ENCODE results near the gene UBE2H.
"Not testable (repeated sequence)": the region's sequence is repeated elsewhere in the genome, so short reads cannot be mapped to it uniquely, and the experiment has no call there.

The UBE2H gene

DNA sequence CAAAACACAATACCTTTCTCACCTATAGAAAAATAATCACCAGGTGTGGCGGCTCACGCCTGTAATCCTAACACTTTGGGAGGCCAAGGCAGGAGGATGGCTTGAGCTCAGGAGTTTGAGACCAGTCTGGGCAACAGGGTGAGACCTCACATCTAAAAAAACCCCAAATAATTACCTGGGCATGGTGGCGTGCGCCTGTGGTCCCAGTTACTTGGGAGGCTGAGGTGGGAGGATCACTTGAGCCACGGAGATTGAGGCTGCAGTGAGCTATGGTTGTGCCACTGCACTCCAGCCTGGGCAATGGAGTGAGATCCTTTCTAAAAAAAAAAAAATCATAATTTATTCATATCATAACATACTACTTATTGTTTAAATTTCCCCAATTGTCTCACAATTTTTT, 129.6 kb downstream of the UBE2H start:
- DNase-seq (ENCODE audit: low read depth in 2 of 2), result not testable (repeated sequence)

- no peak for DNase-seq (ENCODE audit: low read depth in 2 of 2)
Observed at GRCh38 chr7:129821476-129821875, 131.3 kb downstream of the UBE2H start.

DNA sequence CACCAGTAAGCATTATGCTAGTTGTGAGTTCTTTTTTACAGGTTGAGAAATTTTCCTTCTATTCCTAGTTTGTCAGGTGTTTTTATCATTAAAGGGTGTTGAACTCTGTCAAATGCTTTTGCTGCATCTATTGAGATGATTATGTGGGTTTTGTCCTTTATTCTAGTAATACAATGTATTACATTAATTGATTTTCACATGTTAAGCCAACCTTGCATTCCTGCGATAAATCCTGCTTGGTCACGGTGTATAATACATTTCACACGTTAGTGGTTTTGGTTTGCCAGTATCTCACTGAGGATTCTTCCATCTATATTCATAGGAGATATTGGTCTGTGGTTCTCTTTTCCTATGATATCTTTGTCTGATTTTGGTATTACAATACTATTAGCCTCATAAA, 136.0 kb downstream of the UBE2H start:
- no peak for DNase-seq (ENCODE audit: low read depth in 2 of 2)

DNA sequence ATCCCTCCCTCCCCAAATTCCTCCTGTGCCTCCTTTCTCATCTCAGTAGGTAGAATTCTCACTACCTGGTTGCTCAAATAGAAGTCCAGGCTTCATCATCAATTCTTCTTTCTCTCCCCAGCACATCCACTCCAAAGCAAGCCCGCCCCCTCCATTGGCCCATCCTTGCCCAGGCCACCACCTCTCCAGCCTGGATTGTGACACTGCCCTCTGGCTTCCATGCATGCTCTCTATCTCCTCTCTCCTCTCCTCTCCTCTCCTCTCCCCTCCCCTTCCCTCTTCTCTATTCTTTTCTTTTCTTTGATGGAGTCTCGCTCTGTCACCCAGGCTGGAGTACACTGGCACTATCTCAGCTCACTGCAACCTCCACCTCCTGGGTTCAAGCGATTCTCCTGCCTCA, 144.9 kb downstream of the UBE2H start:
- no peak for DNase-seq (ENCODE audit: low read depth in 2 of 2)

DNA sequence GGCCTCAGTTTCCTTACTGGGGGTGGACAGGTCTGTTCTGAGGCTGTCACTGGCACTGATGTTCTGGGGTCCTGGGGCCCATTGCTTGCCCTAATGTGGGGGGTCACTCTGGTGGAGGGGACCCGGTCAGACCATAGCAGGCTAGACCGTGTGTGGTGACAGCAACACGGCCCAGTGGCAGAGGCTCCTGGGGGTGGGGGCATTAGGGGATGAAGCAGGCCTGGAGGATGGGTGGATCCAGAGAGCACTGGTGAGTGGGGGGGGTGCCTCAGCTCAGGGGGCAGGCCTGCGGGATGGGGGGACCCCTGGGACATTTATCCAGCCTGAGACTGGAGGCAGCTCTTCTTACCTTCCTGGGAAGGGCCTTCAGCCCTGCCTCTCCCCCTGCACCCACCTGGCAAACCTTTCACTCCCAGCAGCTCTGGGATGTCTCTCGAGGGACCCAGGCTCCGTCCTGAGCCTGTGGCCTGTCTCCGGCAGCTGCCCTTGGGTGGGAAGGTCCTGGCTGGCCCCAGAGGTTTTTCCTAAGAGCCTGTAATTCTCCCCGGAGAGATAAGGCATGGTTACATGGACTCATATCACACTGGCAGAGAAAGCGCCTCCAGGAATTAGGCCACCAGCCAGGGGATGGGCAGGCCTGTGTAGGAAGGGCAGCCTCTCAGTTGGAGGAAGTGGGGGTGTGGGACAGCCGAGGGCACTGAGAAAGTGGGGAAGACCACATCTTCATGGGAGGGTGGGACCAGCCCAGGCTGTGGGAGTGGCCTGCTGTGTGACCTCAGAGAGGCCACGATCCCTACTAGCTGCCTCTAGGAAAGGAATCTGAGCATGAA, 147.7 kb downstream of the UBE2H start:
- DNase-seq (ENCODE audit: low read depth in 2 of 2), result no peak

GRCh38 chr7:129804111-129804889, 148.5 kb downstream of the UBE2H start:
- no peak for DNase-seq (ENCODE audit: low read depth in 2 of 2)

GRCh38 chr7:129803546-129804081, 149.1 kb downstream of the UBE2H start:
- DNase-seq (ENCODE audit: low read depth in 2 of 2), result no peak

- no peak for DNase-seq (ENCODE audit: low read depth in 2 of 2)
Observed at GRCh38 chr7:129801882-129802281, 150.9 kb downstream of the UBE2H start.

DNA sequence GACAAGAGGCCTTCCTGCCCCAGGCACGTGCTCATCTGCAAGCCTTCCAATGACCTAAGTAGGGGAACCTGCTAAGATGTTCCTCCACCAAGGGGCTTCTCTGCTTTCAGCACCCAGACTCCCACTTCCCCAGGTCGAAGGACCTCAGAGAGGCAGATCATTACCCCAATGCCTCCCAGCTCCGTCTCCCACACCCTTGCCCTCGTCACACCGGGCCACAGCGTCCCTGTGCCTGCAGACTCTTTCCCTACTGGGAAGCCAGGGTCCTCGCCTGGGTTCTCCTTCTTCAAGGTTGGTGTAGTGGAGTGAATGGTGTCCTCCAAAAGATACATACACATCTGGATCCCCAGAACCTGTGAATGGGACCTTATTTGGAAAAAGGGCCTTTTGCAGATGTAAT, 151.9 kb downstream of the UBE2H start:
- no peak for DNase-seq (ENCODE audit: low read depth in 2 of 2)

DNA sequence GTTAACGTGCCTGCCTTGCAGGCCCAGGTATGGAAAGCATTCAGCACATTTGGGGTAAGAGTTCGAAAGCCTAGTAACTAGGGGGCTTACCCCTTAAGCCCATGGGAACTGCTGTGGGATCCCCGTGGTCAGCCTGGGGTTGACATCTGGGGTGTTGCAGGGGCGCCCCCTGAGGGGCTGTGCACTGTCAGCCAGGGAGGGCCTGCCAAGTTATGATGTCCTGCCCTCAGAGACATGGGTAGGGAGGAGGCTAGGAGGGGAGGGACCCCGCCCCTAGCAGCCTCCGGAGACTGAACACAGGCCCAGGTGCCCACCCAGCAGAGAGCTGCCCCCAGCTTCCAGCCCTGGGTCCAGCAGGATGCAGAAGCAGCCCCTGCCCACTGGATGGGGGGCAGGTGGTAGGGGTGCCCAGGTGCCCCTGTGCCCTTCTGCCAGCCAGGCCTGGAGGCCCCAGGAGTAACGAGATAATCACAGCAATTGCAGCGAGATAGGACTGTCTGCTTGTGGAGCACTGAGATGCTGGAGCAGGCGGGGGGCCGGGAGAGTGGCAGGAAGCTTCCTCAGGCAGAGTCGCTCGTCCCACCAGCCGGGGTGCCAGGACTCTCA, 153.3 kb downstream of the UBE2H start:
- DNase-seq (ENCODE audit: low read depth in 2 of 2), result no peak

- DNase-seq (ENCODE audit: low read depth in 2 of 2), result no peak
Observed at GRCh38 chr7:129798616-129799349, 154.0 kb downstream of the UBE2H start.

DNA sequence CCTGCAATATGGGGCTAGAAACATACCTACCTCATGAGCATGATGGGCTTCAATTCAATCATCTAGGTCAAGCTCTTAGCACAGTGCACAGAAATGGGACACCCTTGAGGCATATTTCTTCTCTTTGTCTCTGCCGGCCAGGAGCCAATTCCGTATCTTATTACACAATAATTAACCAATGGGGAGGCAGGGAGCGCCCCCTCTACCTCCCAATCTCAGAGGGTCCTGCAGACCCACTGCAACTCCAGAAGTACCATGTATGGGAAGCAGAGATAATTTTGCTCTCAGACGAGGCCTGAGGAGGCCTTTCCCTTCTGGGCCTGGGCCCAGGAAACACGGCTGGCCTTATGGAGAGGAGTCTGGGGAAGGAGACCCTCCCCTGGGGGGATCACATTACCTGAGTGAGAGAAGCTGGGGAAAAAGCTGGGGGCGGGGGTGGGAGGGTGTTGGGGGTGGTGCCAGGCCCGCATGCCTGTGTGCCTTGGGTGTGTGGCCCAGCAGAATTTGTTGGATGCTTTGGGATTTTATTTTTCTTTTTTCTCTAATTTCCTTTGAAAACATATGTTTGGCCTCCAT, 155.5 kb downstream of the UBE2H start:
- no peak for DNase-seq (ENCODE audit: low read depth in 2 of 2)

DNA sequence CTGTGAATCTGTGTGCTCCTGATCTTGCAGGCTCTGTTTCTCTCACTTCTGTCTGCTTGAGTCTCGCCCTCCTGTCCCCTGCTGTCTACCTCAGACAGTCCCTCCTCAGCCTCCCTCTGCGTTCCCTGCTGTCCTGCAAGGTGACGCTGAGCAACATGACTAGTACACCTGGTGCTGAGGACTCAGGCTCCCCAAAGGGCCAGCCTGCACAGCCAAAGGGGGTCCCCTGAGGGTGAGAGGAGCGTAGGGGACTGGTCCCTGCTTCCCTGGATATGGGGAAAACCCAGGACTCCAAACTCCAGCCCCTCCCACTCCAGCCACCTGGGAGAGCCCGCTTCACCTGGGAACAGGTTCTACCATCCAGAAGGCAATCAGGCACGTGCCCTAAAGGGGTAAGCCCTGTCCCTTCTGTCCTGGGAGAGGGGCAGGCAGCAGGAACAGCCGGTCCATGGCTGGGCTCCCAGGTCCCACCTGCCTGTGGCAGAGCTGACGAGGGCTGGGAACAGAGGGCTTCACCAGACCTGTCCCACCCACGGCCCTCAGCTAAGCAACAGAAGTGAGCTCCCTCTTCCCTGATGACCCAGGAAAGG, 156.5 kb downstream of the UBE2H start:
- no peak for DNase-seq (ENCODE audit: low read depth in 2 of 2)

DNA sequence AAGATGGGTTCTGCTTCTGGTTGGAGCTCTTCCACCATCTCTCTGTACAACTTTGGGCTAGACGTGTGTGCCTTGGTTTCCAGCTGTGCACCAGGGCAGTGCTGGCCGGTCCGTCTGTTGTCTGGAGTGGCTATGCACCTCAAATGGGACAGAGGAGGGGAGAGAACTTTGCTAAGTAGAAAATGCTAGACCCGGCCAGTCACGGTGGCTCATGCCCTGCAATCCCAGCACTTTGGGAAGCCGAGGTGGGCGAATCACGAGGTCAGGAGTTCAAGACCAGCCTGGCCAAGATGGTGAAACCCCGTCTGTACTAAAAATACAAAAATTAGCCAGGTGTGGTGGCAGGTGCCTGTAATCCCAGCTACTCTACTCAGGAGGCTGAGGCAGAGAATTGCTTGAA, 158.3 kb downstream of the UBE2H start:
- not testable (repeated sequence) for DNase-seq (ENCODE audit: low read depth in 2 of 2)

DNA sequence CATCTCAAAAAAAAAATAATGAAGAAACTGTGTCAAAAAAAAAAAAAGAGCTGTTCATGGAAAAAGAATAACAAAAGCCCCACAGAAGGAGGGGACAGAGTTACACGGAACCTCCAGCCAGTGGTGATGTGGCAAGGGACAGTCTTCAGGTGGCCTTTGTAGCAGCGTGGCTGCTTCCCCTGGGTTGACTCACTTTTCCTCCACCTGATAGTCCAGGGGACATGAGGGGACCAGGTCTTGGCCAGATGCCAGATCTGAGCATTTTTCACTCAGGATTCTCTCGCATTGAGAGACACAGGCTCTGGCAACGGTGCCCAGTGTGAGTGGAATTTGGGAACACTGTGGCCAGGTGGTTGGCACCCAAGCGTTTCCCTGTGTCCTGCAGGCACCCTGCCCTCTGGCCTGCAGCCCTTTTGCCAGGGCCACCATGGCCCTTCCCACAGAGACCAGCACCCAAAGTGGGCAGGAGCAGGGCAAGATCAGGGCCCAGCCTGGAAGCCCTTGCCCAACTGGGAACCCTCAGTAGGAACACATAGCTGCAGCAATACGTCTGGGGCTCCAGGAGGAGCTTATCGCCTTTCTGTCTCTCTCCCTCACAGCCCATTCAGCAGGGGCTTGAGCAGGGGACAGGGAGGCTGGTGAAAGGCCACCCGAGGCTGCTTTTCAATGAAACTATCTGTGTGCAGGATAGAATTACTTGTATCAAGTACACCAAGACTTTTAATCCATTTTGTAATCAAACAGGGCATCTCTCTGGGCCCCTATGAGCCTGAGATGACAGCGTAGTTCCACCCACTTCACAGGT, 159.1 kb downstream of the UBE2H start:
- no peak for DNase-seq (ENCODE audit: low read depth in 2 of 2)

GRCh38 chr7:129792721-129793120, 160.0 kb downstream of the UBE2H start:
- no peak for DNase-seq (ENCODE audit: low read depth in 2 of 2)

GRCh38 chr7:129790136-129790535, 162.6 kb downstream of the UBE2H start:
- no peak for DNase-seq (ENCODE audit: low read depth in 2 of 2)

- no peak for DNase-seq (ENCODE audit: low read depth in 2 of 2)
Observed at GRCh38 chr7:129789652-129790051, 163.1 kb downstream of the UBE2H start.

DNA sequence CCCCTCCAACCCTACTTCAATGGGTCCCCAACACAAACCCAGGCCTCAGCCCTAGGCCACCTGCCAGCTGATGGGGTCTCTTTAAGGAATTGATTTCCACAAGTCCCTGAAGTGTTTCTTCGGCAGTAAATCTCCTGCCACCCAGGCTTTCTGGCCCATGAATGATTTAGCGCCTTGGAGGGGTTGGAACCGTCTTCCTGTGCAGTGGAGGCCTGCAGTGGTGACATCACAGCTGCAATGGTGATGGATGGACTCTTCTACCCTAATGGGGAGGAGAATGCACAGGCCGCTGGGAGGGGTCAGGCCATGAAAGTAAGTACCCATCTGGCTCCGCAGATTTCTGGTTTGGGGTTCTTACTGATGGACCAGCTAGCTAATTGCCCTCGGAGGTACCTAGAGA, 163.8 kb downstream of the UBE2H start:
- DNase-seq (ENCODE audit: low read depth in 2 of 2), result no peak

All from stimulated activated CD8-positive, alpha-beta memory T cell treated with anti-CD3 and anti-CD28 coated beads, Interleukin-7, amount 100 ng/mL, for 1 hour (primary cell).